H54 (cell line): ENCODE data around the gene SLFN5.

Experiments used
- DNase-seq: peaks from one replicate; pipeline ENCODE4 v3.0.0; 2011; ENCODE audit warnings: low spot score, mixed read lengths; ENCODE audit not compliant: insufficient read length
- FAIRE-seq: peaks from 3 replicates; lab custom pipeline; 2011; peaks lifted over from hg19 to GRCh38; lab: Jason Lieb, UNC
- POLR2A ChIP-seq: IDR thresholded peaks from 2 replicates; pipeline ENCODE4 v1.6.1; 2011; ENCODE audit warnings: low read depth, mild to moderate bottlenecking, low read length

Gene SLFN5

GRCh38 chr17:35315971-35316370, 73.1 kb downstream of the SLFN5 start:
- TF ChIP-seq POLR2A = no peak
- no peak for FAIRE-seq
- DNase-seq = no peak

- FAIRE-seq (no peak), DNase-seq (no peak)
- TF ChIP-seq POLR2A = no peak
These were observed 79.9 kb downstream of the SLFN5 start for GRCh38 chr17:35322749-35323148.
